Lung (tissue), 12 donors: ENCODE measurements around the gene DNAH10. TPM values are rescaled to one million over a fixed set of nuclear protein-coding genes. Genes with fewer than 3 reads are reported as not detected.

ENCODE experiments used
- ATAC-seq: fragments of 200-7000 bp; cut with Tn5 transposase; one replicate; pipeline ENCODE4 v1.9.1; 2020; ENCODE audit warnings: moderate number of reproducible peaks; ENCODE audit not compliant: insufficient read depth, low FRiP score
- DNase-seq, 3 donors: peaks; one replicate each; pipeline ENCODE4 v3.0.0-alpha.2; 2013 to 2017
- H3K27ac ChIP-seq, 2 donors: one replicate each; pipeline ENCODE4 v1.5.1; 2013; ENCODE audit warnings: mild to moderate bottlenecking in 2 of 2, moderate library complexity in 2 of 2, control low read depth in 1 of 2, inconsistent platforms in 1 of 2, low read depth in 1 of 2, low read length in 1 of 2
- H3K27me3 ChIP-seq, 3 donors: one replicate each; pipeline ENCODE4 v1.5.1; 2013; ENCODE audit warnings: low read length in 2 of 3; ENCODE audit not compliant: control insufficient read depth in 3 of 3, insufficient read depth in 3 of 3
- H3K36me3 ChIP-seq, 4 donors: one replicate each; pipeline ENCODE4 v1.5.1; 2013; ENCODE audit warnings: low read length in 4 of 4, mild to moderate bottlenecking in 1 of 4, moderate library complexity in 1 of 4; ENCODE audit not compliant: control insufficient read depth in 4 of 4, insufficient read depth in 4 of 4
- H3K4me1 ChIP-seq, 5 donors: one replicate each; pipeline ENCODE4 v1.5.1; 2013; ENCODE audit warnings: low read length in 5 of 5, mild to moderate bottlenecking in 2 of 5, moderate library complexity in 1 of 5; ENCODE audit not compliant: control insufficient read depth in 5 of 5, insufficient read depth in 5 of 5
- H3K4me3 ChIP-seq: one replicate; pipeline ENCODE4 v1.5.1; 2013; ENCODE audit warnings: mild to moderate bottlenecking, control low read depth, moderate library complexity
- H3K9ac ChIP-seq, 2 donors: one replicate each; pipeline ENCODE4 v1.5.1; 2013; ENCODE audit warnings: low read length in 2 of 2, control low read depth in 1 of 2; ENCODE audit not compliant: insufficient read depth in 1 of 2
- H3K9me3 ChIP-seq, 4 donors: one replicate each; pipeline ENCODE4 v1.5.1; 2013; ENCODE audit warnings: low read length in 3 of 4, mild to moderate bottlenecking in 1 of 4, moderate library complexity in 1 of 4; ENCODE audit not compliant: control insufficient read depth in 4 of 4, insufficient read depth in 3 of 4
- CTCF ChIP-seq: IDR thresholded peaks from 2 replicates; pipeline ENCODE4 v1.5.1; 2012; ENCODE audit warnings: mild to moderate bottlenecking; ENCODE audit errors: control extremely low read depth, extremely low read depth
- WGBS, 2 donors: extraction: QIAGEN DNeasy Blood & Tissue Kit; methylation state at CpG; one replicate each; pipeline ENCODE4 v1.1.7; 2013; 5-methylcytosine and 5-hydroxymethylcytosine counted together
- polyA plus RNA-seq, 2 donors: library from polyadenylated mRNA; stranded (reverse); fragments of 200-250 nt; gene quantifications; one replicate each; pipeline ENCODE4 v1.2.1, GENCODE V29; 2013
- total RNA-seq, 2 donors: library from RNA; depleted of rRNA in 1 of 2; stranded (reverse); fragments of >200 nt in 1 of 2; gene quantifications; one replicate each; pipeline ENCODE4 v1.2.1, GENCODE V29; 2014 to 2021
- donor health status: control.
- donor health status: control.
- donor health status: Bipolar disorder and iron deficiency.
- donor health status: healthy.
- donor health status: DM: yes; HTN: yes; CAD: no.

The DNAH10 gene
- total and polyA plus RNA-seq, 4 donors = 2.0 to 21.7 (median 9.1) TPM

GRCh38 chr12:123938679-123939480, 176.8 kb downstream of the DNAH10 start:
- Histone ChIP-seq H3K4me1 (peaks cover 0 to 24% (median 6%) of the 10 kb centered on the region in 5 donors), H3K36me3 (peaks cover 2 to 29% (median 15%) of the 10 kb centered on the region in 4 donors), H3K9me3 (peaks cover 0 to 5% (median 1%) of the 10 kb centered on the region in 4 donors), H3K27ac (peak overlapping the region in 1 of 2 donors; percentile 71), H3K27me3 (no peaks in the 10 kb centered on the region), H3K9ac (no peak overlapping the region), H3K4me3 (no peak overlapping the region)
- ATAC-seq (no peak), DNase-seq (no peak)
- TF ChIP-seq CTCF = no peak
- WGBS, 2 donors = 82 to 87% methylated on average over 16 of the region's 16 CpGs

- Histone ChIP-seq H3K36me3 (peaks cover 2 to 32% (median 15%) of the 10 kb centered on the region in 4 donors), H3K9ac (no peak overlapping the region), H3K9me3 (peaks cover 0 to 5% (median 1%) of the 10 kb centered on the region in 4 donors), H3K27me3 (no peaks in the 10 kb centered on the region), H3K4me3 (no peak overlapping the region), H3K4me1 (peaks cover 0 to 25% (median 7%) of the 10 kb centered on the region in 5 donors), H3K27ac (no peak overlapping the region)
- ATAC-seq (no peak), DNase-seq (no peak)
- 86 to 88% methylated on average over 16 of the region's 16 CpGs for WGBS, 2 donors
- TF ChIP-seq CTCF = no peak
Observed at GRCh38 chr12:123939716-123940626, 177.9 kb downstream of the DNAH10 start.

GRCh38 chr12:123940627-123940966, 178.5 kb downstream of the DNAH10 start:
- DNase-seq = no peak
- 96 to 99% methylated on average over 9 of the region's 9 CpGs for WGBS, 2 donors
- TF ChIP-seq CTCF = no peak

More at GRCh38 chr12:123940627-123940966, 178.5 kb downstream of the DNAH10 start:
- H3K9me3 ChIP-seq = peaks cover 0 to 5% (median 1%) of the 10 kb centered on the region in 4 donors
- H3K36me3 ChIP-seq = peaks cover 2 to 32% (median 15%) of the 10 kb centered on the region in 4 donors
- H3K27ac ChIP-seq = no peak overlapping the region
- H3K4me3 ChIP-seq = no peak overlapping the region
- no peaks in the 10 kb centered on the region for H3K27me3 ChIP-seq
- H3K4me1 ChIP-seq = peaks cover 0 to 25% (median 7%) of the 10 kb centered on the region in 5 donors
- no peak for ATAC-seq
- no peak overlapping the region for H3K9ac ChIP-seq
